Measurements from ENCODE around the gene LMO7. TPM values are rescaled to one million over a fixed set of nuclear protein-coding genes. Genes with fewer than 3 reads are reported as not detected.

LMO7 gene
- total and polyA plus RNA-seq, 2 of the 8 experiments (the other 6 are each of a cell fraction or from before 2014, with no cell fraction given): 8.1 to 28.3 TPM

DNA sequence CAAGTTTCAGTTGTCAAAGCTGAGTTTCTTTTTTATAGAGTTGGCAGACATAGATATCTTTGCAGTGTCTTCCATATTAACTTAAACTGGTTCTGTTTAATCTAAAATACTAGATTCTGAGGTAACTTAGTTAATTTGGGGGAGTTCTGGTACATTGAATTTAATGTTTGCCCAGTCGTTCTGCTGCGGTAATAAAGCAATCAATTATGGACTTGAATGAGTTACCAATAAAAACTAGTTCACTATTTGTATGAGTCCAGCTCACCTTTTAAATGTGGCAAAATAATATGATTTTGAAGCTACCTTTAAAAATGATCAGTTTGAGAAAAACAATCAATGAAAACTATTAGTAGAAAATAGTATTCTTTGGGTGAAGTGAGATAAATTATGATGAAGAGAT is 90.2 kb downstream of the LMO7 start (continued):
- TF ChIP-seq CHD7 (IDR thresholded peaks at IDR 0.05; ENCODE audit: insufficient replicate concordance, low read length): no peak
- TF ChIP-seq KDM5A (IDR thresholded peaks at IDR 0.05; ENCODE audit: low read length): no peak
- no peak for TF ChIP-seq TAF7 (optimal IDR thresholded peaks at IDR 0.05; ENCODE audit: borderline replicate concordance, low read depth, low read length)
- no peak for TF ChIP-seq RNF2 (IDR thresholded peaks at IDR 0.05; ENCODE audit: borderline replicate concordance, low read depth, low read length, missing control alignments, poor library complexity, severe bottlenecking)
- TF ChIP-seq SRF (IDR thresholded peaks at IDR 0.05; ENCODE audit: low read depth, low read length): no peak
- no peak for TF ChIP-seq POU5F1 (IDR thresholded peaks at IDR 0.05; ENCODE audit: low read depth, low read length)
- TF ChIP-seq CTBP2 (IDR thresholded peaks at IDR 0.05; ENCODE audit: borderline replicate concordance, insufficient read depth, insufficient read length, low read length): no peak
- TF ChIP-seq GTF2F1 (IDR thresholded peaks at IDR 0.05; ENCODE audit: borderline replicate concordance, low read depth, low read length): no peak
- TF ChIP-seq, protein P1, sequence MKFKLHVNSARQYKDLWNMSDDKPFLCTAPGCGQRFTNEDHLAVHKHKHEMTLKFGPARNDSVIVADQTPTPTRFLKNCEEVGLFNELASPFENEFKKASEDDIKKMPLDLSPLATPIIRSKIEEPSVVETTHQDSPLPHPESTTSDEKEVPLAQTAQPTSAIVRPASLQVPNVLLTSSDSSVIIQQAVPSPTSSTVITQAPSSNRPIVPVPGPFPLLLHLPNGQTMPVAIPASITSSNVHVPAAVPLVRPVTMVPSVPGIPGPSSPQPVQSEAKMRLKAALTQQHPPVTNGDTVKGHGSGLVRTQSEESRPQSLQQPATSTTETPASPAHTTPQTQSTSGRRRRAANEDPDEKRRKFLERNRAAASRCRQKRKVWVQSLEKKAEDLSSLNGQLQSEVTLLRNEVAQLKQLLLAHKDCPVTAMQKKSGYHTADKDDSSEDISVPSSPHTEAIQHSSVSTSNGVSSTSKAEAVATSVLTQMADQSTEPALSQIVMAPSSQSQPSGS (IDR thresholded peaks at IDR 0.05; ENCODE audit: low read length): no peak
